Measurements from ENCODE around the gene PCIF1.

Gene PCIF1

DNA sequence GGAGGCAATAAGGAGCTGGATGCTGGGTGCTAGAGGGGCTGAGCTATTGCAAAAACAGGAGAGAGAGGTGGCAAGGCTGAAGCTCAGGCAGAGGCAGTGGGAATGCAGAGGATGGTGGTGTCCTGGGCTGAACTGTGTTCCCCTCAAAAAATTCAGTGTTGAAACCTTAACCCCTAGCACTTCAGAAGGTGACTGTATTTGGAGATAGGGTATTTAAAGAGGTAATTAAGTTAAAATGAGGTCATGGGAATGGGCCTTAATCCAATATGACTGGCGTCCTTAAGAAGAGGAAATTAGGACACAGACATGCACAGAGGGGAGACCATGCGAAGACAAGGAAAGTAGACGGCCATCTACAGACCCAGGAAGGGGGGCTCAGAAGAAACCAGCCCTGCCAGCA lies 62.7 kb downstream of the PCIF1 start:
- no peak overlapping the region for H3K4me3 ChIP-seq (replicated peaks; ENCODE audit: low read depth, low read length)
- TF ChIP-seq, protein P1, sequence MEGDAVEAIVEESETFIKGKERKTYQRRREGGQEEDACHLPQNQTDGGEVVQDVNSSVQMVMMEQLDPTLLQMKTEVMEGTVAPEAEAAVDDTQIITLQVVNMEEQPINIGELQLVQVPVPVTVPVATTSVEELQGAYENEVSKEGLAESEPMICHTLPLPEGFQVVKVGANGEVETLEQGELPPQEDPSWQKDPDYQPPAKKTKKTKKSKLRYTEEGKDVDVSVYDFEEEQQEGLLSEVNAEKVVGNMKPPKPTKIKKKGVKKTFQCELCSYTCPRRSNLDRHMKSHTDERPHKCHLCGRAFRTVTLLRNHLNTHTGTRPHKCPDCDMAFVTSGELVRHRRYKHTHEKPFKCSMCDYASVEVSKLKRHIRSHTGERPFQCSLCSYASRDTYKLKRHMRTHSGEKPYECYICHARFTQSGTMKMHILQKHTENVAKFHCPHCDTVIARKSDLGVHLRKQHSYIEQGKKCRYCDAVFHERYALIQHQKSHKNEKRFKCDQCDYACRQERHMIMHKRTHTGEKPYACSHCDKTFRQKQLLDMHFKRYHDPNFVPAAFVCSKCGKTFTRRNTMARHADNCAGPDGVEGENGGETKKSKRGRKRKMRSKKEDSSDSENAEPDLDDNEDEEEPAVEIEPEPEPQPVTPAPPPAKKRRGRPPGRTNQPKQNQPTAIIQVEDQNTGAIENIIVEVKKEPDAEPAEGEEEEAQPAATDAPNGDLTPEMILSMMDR (IDR thresholded peaks at IDR 0.05; ENCODE audit: low read length, missing control alignments) = no peak
- DNase-seq (ENCODE audit: low read depth) = no peak
